SK-N-MC (cell line): ENCODE results near the gene KCNJ1.

Experiments
- DNase-seq: peaks from one replicate; pipeline ENCODE4 v3.0.0-alpha.2; 2011; ENCODE audit warnings: low read depth, low spot score
- H3K27ac ChIP-seq: fragments of 200-600 bp; sonication (generic); 2 replicates; pipeline ENCODE4 v1.5.1; 2016; ENCODE audit warnings: mixed run types
- H3K36me3 ChIP-seq: fragments of 200-600 bp; sonication (generic); 2 replicates; pipeline ENCODE4 v1.6.1; 2017; ENCODE audit warnings: antibody characterized with exemption, low read length, mixed read lengths; ENCODE audit not compliant: insufficient read depth
- H3K4me3 ChIP-seq: fragments of 200-600 bp; sonication (generic); 2 replicates; pipeline ENCODE4 v1.5.1; 2016
- H3K9ac ChIP-seq: fragments of 200-600 bp; sonication (generic); 2 replicates; pipeline ENCODE4 v1.8.0; 2017; ENCODE audit warnings: mixed run types, mixed read lengths; ENCODE audit not compliant: insufficient read length
- H3K9me3 ChIP-seq: fragments of 200-600 bp; sonication (generic); 2 replicates; pipeline ENCODE4 v1.6.1; 2017; ENCODE audit warnings: low read depth, mild to moderate bottlenecking, antibody characterized with exemption, low read length, moderate library complexity, mixed read lengths
- EZH2 ChIP-seq: fragments of 200-600 bp; sonication (generic); IDR thresholded peaks from one replicate; pipeline ENCODE4 v1.6.1; 2017; ENCODE audit warnings: antibody characterized with exemption
- FOXP2 ChIP-seq: optimal IDR thresholded peaks from 2 replicates; pipeline ENCODE3; 2011; ENCODE audit warnings: mild to moderate bottlenecking, moderate library complexity; ENCODE audit not compliant: insufficient read depth; ENCODE audit errors: extremely low read length, control extremely low read depth
- POLR2AphosphoS5 ChIP-seq: IDR thresholded peaks from 2 replicates; pipeline ENCODE4 v1.6.1; 2012; ENCODE audit warnings: mild to moderate bottlenecking, low read depth, low read length, borderline replicate concordance

KCNJ1 gene

GRCh38 chr11:128854841-128855240 is 12.3 kb downstream of the KCNJ1 start:
- no peak for DNase-seq

GRCh38 chr11:128853559-128853958 is 13.5 kb downstream of the KCNJ1 start:
- Histone ChIP-seq H3K9ac (no peak overlapping the region), H3K9me3 (no peaks in the 10 kb centered on the region), H3K36me3 (no peaks in the 10 kb centered on the region), H3K4me3 (no peak overlapping the region), H3K27ac (no peak overlapping the region)
- TF ChIP-seq EZH2 (no peak), POLR2AphosphoS5 (no peak), FOXP2 (no peak)
- no peak for DNase-seq

More at GRCh38 chr11:128854841-128855240, 12.3 kb downstream of the KCNJ1 start:
- H3K9me3 ChIP-seq, result no peaks in the 10 kb centered on the region
- H3K36me3 ChIP-seq, result no peaks in the 10 kb centered on the region
- H3K9ac ChIP-seq, result no peak overlapping the region
- TF ChIP-seq POLR2AphosphoS5 (no peak), EZH2 (no peak), FOXP2 (no peak)
- H3K27ac ChIP-seq, result no peak overlapping the region
- H3K4me3 ChIP-seq, result no peak overlapping the region

GRCh38 chr11:128852327-128853023 is 14.6 kb downstream of the KCNJ1 start:
- Histone ChIP-seq H3K4me3 (no peak overlapping the region), H3K9ac (no peak overlapping the region), H3K27ac (no peak overlapping the region), H3K9me3 (no peaks in the 10 kb centered on the region), H3K36me3 (no peaks in the 10 kb centered on the region)
- no peak for DNase-seq
- TF ChIP-seq FOXP2 (no peak), POLR2AphosphoS5 (no peak), EZH2 (no peak)

GRCh38 chr11:128848815-128849455 is 18.2 kb downstream of the KCNJ1 start:
- TF ChIP-seq FOXP2 (no peak), EZH2 (no peak), POLR2AphosphoS5 (no peak)
- H3K4me3 ChIP-seq, result no peak overlapping the region
- H3K9ac ChIP-seq, result no peak overlapping the region
- H3K27ac ChIP-seq, result no peak overlapping the region
- no peaks in the 10 kb centered on the region for H3K9me3 ChIP-seq
- no peak for DNase-seq
- no peaks in the 10 kb centered on the region for H3K36me3 ChIP-seq

GRCh38 chr11:128846985-128847384 is 20.1 kb downstream of the KCNJ1 start:
- Histone ChIP-seq H3K9me3 (no peaks in the 10 kb centered on the region), H3K27ac (no peak overlapping the region), H3K36me3 (no peaks in the 10 kb centered on the region), H3K9ac (no peak overlapping the region), H3K4me3 (no peak overlapping the region)
- TF ChIP-seq POLR2AphosphoS5 (no peak), EZH2 (no peak)
- DNase-seq, result no peak

GRCh38 chr11:128845334-128845780 is 21.7 kb downstream of the KCNJ1 start:
- TF ChIP-seq FOXP2 (no peak), EZH2 (no peak), POLR2AphosphoS5 (no peak)
- H3K9me3 ChIP-seq, result no peaks in the 10 kb centered on the region
- DNase-seq, result no peak
- no peak overlapping the region for H3K9ac ChIP-seq
- H3K4me3 ChIP-seq, result no peak overlapping the region
- H3K36me3 ChIP-seq, result no peaks in the 10 kb centered on the region
- no peak overlapping the region for H3K27ac ChIP-seq

GRCh38 chr11:128843198-128843785 is 23.8 kb downstream of the KCNJ1 start:
- TF ChIP-seq EZH2 (no peak), POLR2AphosphoS5 (no peak), FOXP2 (no peak)
- Histone ChIP-seq H3K27ac (no peak overlapping the region), H3K9ac (no peak overlapping the region), H3K9me3 (no peaks in the 10 kb centered on the region), H3K36me3 (no peaks in the 10 kb centered on the region), H3K4me3 (no peak overlapping the region)
- no peak for DNase-seq

GRCh38 chr11:128841461-128842072 is 25.5 kb downstream of the KCNJ1 start:
- Histone ChIP-seq H3K9me3 (no peaks in the 10 kb centered on the region), H3K36me3 (no peaks in the 10 kb centered on the region), H3K4me3 (no peak overlapping the region), H3K9ac (no peak overlapping the region), H3K27ac (no peak overlapping the region)
- TF ChIP-seq FOXP2, result no peak
- no peak for TF ChIP-seq POLR2AphosphoS5
- no peak for DNase-seq

GRCh38 chr11:128840783-128841182 is 26.3 kb downstream of the KCNJ1 start:
- TF ChIP-seq EZH2 (no peak), FOXP2 (no peak), POLR2AphosphoS5 (no peak)
- Histone ChIP-seq H3K9ac (no peak overlapping the region), H3K36me3 (no peaks in the 10 kb centered on the region), H3K9me3 (no peaks in the 10 kb centered on the region), H3K27ac (no peak overlapping the region), H3K4me3 (no peak overlapping the region)
- DNase-seq, result no peak
